ENCODE measurements around the gene LY9.

DNA sequence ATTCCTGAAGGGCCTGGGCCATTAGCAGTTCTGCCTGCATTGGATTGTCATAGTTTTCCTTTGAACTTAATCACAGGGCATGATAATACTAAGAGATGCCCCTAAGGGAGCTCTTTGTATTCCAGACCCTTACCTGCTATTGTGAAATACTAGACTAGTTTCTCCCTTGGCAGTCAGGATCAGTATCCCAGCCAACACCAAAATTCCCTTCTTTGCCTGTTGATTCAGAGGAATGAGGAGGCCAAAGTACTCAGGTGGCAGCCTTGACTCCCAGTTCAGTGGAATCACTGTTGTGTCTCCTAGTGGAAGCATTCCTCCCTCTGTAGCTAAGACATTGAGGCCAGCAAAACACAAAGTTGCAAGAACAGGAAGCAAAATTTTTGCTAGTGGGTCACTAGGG is 36.2 kb upstream of the LY9 start:
- TF ChIP-seq, protein P1, sequence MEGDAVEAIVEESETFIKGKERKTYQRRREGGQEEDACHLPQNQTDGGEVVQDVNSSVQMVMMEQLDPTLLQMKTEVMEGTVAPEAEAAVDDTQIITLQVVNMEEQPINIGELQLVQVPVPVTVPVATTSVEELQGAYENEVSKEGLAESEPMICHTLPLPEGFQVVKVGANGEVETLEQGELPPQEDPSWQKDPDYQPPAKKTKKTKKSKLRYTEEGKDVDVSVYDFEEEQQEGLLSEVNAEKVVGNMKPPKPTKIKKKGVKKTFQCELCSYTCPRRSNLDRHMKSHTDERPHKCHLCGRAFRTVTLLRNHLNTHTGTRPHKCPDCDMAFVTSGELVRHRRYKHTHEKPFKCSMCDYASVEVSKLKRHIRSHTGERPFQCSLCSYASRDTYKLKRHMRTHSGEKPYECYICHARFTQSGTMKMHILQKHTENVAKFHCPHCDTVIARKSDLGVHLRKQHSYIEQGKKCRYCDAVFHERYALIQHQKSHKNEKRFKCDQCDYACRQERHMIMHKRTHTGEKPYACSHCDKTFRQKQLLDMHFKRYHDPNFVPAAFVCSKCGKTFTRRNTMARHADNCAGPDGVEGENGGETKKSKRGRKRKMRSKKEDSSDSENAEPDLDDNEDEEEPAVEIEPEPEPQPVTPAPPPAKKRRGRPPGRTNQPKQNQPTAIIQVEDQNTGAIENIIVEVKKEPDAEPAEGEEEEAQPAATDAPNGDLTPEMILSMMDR (conservative IDR thresholded peaks at IDR 0.05; ENCODE audit: low read depth, low read length) = no peak
- TF ChIP-seq EZH2 (IDR thresholded peaks at IDR 0.05; ENCODE audit: low read length, unreplicated experiment) = no peak
- TF ChIP-seq EZH2phosphoT487 (IDR thresholded peaks at IDR 0.05; ENCODE audit: borderline replicate concordance, low read length) = no peak
